NCI-H345 treated with DMSO at 0.1 percent for 48 hours (cell line): ENCODE measurements around the gene OLFML2A.

Source experiments
- DNase-seq: peaks from one replicate; lab custom pipeline; 2025; ENCODE audit not compliant: unreplicated experiment; lab: John Stamatoyannopoulos, UW

Gene OLFML2A

GRCh38 chr9:124774129-124774978 is 2.6 kb upstream of the OLFML2A start:
- DNase-seq = peak; percentile 65

DNA sequence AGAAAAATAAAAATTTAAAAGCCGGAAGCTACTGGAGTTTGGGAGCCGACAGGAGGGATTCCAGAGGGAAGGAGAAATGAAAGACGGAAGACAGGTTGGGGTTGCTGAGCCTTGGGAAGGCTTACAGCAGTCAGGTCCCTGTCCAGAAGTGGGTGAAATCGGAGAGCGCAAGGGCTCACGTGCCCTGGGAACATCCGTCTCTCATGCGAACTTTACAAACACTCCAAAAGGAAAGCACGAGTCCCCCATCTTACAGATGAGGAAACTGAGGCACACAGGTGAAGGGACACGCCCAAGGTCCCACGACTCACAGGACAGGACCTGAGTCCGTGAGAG is 347 bp upstream of the OLFML2A start:
- no peak for DNase-seq

DNA sequence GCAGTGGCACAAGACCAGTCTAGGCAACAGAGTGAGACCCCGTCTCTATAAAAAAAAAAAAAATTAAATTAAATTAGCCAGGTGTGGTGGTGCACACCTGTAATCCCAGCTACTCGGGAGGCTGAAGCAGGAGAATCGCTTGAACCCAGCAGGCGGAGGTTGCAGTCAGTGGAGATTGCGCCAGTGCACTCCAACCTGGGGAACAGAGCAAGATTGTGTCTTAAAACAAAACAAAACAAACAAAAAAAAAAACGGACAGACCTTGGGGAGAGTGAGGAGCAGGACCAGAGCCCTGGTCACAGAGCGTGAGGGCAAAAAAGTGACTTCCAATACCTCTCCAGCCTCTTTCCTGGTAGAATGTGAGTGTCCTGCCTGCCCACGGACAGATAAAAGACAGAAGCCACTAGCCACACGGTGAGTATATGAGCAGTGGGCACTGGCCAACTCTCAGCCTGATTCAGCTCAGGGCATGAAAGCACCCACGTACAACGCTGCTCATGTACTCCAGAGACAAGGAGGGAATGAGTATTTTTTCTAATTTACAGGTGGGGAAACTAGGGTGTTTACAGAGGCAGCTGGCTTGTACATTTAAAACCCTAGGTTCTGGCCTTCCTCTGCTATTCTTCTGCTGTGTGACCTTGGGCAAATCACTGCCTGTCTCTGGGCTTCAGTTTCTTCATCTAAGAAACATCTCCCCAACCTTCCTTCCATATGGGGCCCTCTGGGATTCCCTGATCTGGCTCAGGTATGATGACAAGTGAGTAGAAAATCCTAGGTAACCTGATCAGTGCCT is 1.8 kb downstream of the OLFML2A start:
- DNase-seq = no peak

GRCh38 chr9:124779368-124780059 is 2.6 kb downstream of the OLFML2A start:
- no peak for DNase-seq

GRCh38 chr9:124780060-124780756 is 3.3 kb downstream of the OLFML2A start:
- no peak for DNase-seq

DNA sequence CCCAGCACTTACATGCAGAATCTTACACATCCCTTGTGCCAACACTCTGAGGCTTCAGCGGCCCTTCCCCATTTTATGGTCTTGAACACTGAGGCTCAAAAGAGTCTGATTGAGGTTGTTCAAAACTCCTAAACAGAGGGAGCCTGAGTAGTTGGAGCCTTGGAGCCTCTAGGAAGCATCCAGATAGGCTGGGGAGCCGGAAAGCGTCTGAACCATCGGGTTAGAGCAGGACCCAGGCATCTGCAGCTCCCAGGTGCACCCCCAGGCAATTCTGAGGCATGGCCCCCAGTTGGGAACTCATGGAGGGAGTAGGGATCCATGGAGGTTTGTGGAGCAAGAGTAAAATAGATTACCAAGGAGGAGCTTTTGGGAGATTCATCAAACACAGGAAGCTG is 3.8 kb downstream of the OLFML2A start:
- no peak for DNase-seq

GRCh38 chr9:124781967-124782660 is 5.2 kb downstream of the OLFML2A start:
- DNase-seq = no peak

DNA sequence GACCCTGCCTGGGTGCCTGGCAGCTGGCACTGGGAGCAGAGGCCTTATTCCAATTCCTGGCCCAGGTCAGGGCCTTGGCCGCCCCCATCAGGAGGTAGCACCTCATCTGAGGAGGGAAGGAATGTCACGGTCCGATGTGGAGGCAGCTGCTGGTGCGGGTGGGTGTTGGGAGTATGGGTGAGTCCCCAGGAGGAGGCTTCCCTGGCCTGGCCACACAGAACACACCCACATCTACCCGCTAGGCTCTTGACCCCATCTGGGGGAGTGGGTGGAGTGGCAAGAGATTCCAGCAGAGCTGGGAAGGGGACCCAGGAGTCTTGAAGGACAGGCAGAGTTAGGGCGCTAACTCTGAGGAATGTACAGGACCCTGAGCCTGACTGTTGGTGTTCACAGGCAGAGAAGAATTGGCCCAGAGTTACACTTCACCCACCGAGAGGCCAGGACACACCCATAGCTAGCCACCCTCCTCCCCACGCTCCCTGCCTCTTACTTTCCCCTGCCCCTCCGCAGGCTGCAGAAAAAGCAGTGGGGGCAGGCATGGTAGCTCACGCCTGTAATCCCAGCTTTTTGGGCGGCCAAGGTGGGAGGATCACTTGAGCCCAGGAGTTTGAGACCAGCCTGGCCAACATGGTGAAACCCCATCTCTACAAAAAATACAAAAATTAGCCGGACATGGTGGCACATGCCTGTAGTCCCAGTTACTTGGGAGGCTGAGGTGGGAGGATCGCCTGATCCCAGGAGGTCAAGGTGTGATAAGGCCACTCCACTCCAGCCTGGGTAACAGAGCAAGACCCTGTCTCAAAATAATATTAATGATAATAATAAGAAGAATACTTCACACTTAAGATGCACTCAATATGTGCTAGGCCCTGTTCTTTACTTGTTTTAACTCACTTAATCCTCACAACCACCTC is 6.0 kb downstream of the OLFML2A start:
- DNase-seq = no peak

- DNase-seq = no peak
Measured at GRCh38 chr9:124783830-124784229, 6.9 kb downstream of the OLFML2A start.

GRCh38 chr9:124784509-124784908 is 7.6 kb downstream of the OLFML2A start:
- no peak for DNase-seq

DNA sequence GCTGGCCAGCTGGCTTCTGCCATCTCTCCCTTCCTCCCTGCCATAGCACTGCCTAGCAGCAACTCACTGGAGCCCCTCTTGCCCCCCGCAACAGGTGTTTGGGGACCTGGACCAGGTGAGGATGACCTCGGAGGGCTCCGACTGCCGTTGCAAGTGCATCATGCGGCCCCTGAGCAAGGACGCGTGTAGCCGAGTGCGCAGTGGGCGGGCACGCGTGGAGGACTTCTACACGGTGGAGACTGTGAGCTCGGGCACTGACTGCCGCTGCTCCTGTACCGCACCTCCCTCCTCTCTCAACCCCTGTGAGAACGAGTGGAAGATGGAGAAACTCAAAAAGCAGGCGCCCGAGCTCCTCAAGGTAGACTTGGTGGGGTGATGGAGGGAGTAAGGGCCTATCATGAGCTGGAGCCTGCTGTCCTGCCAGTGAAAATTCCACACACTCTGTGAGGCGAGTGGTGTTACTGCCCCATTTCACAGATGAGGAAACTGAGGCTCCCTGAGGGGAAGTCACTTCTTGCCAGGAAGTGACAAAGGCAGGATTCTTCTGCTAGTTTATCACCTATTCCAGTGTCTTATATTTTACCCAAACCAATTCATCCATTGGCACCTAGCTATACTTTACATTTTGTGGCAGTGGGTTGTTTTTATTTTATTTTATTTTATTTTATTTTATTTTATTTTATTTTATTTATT is 10.1 kb downstream of the OLFML2A start:
- DNase-seq = no peak

GRCh38 chr9:124788542-124789217 is 11.7 kb downstream of the OLFML2A start:
- no peak for DNase-seq

GRCh38 chr9:124789531-124789930 is 12.6 kb downstream of the OLFML2A start:
- DNase-seq = no peak

DNA sequence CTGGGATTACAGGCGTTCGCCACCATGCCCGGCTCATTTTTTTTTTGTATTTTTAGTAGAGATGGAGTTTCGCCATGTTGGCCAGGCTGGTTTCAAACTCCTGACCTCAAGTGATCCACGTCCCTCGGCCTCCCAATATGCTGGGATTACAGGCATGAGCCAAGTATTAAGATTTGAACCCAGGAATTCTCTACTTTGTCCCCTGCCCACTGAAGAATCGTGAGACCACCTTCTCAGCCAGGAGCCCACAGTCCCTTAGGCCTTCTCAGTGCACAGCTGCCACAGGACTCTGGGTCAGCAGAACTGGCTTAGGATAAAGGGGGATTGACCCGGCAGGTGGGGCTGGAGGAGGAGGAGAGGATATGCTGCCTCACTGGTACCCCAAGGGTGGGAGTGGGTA is 13.4 kb downstream of the OLFML2A start:
- no peak for DNase-seq

DNA sequence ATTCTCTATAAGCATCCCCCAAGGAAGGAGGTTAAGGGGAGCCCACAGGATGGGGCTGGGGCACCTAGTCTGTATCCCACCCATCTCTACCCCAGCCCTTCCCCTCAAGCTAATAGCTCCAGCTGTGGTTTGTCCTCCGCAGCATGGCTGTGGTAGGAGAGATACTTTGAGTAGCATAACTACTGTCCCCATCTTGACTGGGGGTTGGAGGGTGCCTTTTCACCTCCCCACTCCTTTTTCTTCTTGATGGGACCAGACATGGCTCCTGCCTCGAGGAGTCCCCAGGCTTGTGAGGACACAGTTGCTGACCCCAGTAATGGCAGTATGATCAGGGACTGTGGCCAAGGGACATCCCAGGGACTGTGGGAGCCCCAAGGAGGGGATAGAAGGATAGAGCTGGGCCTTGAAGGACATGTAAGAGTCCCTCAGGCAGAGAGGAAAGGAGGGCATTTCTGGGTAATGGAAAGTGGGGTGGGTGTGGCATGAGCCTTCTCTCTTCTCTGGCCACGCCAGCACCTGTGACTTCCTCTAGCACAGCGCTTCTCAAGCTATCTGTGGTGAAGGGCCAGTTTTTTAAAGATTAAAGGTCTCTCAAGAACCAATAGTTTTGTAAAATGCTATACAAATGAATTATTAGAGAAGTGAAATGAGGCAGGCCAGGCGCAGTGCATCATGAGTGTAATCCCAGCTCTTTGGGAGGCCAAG is 14.0 kb downstream of the OLFML2A start:
- DNase-seq = no peak

- DNase-seq = no peak
Measured at GRCh38 chr9:124792257-124793014, 15.5 kb downstream of the OLFML2A start.

GRCh38 chr9:124793015-124793541 is 16.1 kb downstream of the OLFML2A start:
- no peak for DNase-seq
